ENCODE data around the gene CDC42BPA. TPM values are rescaled to one million over a fixed set of nuclear protein-coding genes. Genes with fewer than 3 reads are reported as not detected.

Gene CDC42BPA
- total and polyA plus RNA-seq, 2 donors (not counting 3 experiments of a cell fraction or from before 2014, with no cell fraction given) = 26.1 to 92.6 TPM

GRCh38 chr1:226960944-226961765 lies 357.1 kb downstream of the CDC42BPA start:
- Histone ChIP-seq H3K27me3 (ENCODE audit: control insufficient read depth in 2 of 2, insufficient read depth in 2 of 2, low read length in 2 of 2) (no peaks in the 10 kb centered on the region), H3K79me2 (ENCODE audit: control insufficient read depth, insufficient read depth, low read length) (no peaks in the 10 kb centered on the region), H3K9ac (replicated peaks; ENCODE audit: extremely low read depth, insufficient read depth, low read length) (no peak overlapping the region), H3K9me3 (replicated peaks; ENCODE audit: control insufficient read depth, insufficient read depth, low read length) (no peaks in the 10 kb centered on the region), H3K36me3 (ENCODE audit: control insufficient read depth in 2 of 2, extremely low read depth in 1 of 2, insufficient read depth in 2 of 2, low read length in 2 of 2) (no peaks in the 10 kb centered on the region), H3K4me2 (ENCODE audit: insufficient read depth, low read length) (no peak overlapping the region), H2AFZ (ENCODE audit: low read depth, low read length) (no peak overlapping the region), H4K20me1 (replicated peaks; ENCODE audit: control insufficient read depth, extremely low read depth, insufficient read depth, low read length) (no peaks in the 10 kb centered on the region), H3K27ac (ENCODE audit: insufficient read depth, low read depth, low read length) (no peak overlapping the region), H3K4me1 (ENCODE audit: control insufficient read depth, extremely low read depth, insufficient read depth, low read length) (no peaks in the 10 kb centered on the region), H3K4me3 (replicated peaks in 1 of 3; ENCODE audit: insufficient read depth in 1 of 3, low read depth in 1 of 3, low read length in 3 of 3) (no peak overlapping the region), H3K9me1 (replicated peaks; ENCODE audit: control insufficient read depth, extremely low read depth, insufficient read depth, low read length) (no peaks in the 10 kb centered on the region)
- TF ChIP-seq POLR2AphosphoS5 (IDR thresholded peaks at IDR 0.05; ENCODE audit: insufficient read depth, low read depth, low read length) (no peak), JUN (IDR thresholded peaks at IDR 0.05; ENCODE audit: borderline replicate concordance, insufficient read depth, insufficient read length, low read depth) (no peak), MYC (IDR thresholded peaks at IDR 0.05; ENCODE audit: low read depth, low read length) (no peak), EZH2 (IDR thresholded peaks at IDR 0.05; ENCODE audit: borderline replicate concordance, low read depth, low read length, severe bottlenecking) (no peak), FOS (IDR thresholded peaks at IDR 0.05; ENCODE audit: borderline replicate concordance, insufficient read depth, low read length) (no peak), GATA2 (IDR thresholded peaks at IDR 0.05; ENCODE audit: insufficient read depth, insufficient read length, low read depth, low read length) (no peak), POLR2A (IDR thresholded peaks at IDR 0.05; ENCODE audit: low read depth, low read length) (no peak)
- ChIA-PET CTCF (no interaction called here), POLR2A (no interaction called here)
- DNase-seq (ENCODE audit: low read depth, low spot score) = no peak
- intact Hi-C loops (cut with micrococcal nuclease) (no loop called here), dilution Hi-C loops (cut with MboI; ENCODE audit: extremely low pct_ligation_motif_present, low sequenced_read_pairs) (no loop called here)
- no TSS peak for BruUV-seq (replicated peaks)
- FAIRE-seq = no peak

GRCh38 chr1:226960256-226960655 lies 358.0 kb downstream of the CDC42BPA start:
- Histone ChIP-seq H3K9me1 (replicated peaks; ENCODE audit: control insufficient read depth, extremely low read depth, insufficient read depth, low read length) (no peaks in the 10 kb centered on the region), H3K36me3 (ENCODE audit: control insufficient read depth in 2 of 2, extremely low read depth in 1 of 2, insufficient read depth in 2 of 2, low read length in 2 of 2) (no peaks in the 10 kb centered on the region), H3K4me1 (ENCODE audit: control insufficient read depth, extremely low read depth, insufficient read depth, low read length) (no peaks in the 10 kb centered on the region), H3K9me3 (replicated peaks; ENCODE audit: control insufficient read depth, insufficient read depth, low read length) (no peaks in the 10 kb centered on the region), H3K4me3 (replicated peaks in 1 of 3; ENCODE audit: insufficient read depth in 1 of 3, low read depth in 1 of 3, low read length in 3 of 3) (no peak overlapping the region), H2AFZ (ENCODE audit: low read depth, low read length) (no peak overlapping the region), H3K4me2 (ENCODE audit: insufficient read depth, low read length) (no peak overlapping the region), H3K79me2 (ENCODE audit: control insufficient read depth, insufficient read depth, low read length) (no peaks in the 10 kb centered on the region), H3K27me3 (ENCODE audit: control insufficient read depth in 2 of 2, insufficient read depth in 2 of 2, low read length in 2 of 2) (no peaks in the 10 kb centered on the region), H4K20me1 (replicated peaks; ENCODE audit: control insufficient read depth, extremely low read depth, insufficient read depth, low read length) (no peaks in the 10 kb centered on the region), H3K9ac (replicated peaks; ENCODE audit: extremely low read depth, insufficient read depth, low read length) (no peak overlapping the region), H3K27ac (ENCODE audit: insufficient read depth, low read depth, low read length) (no peak overlapping the region)
- POLR2A ChIA-PET = no interaction called here
- dilution Hi-C loops (cut with MboI; ENCODE audit: extremely low pct_ligation_motif_present, low sequenced_read_pairs) = no loop called here
- DNase-seq (ENCODE audit: low read depth, low spot score) (no peak), FAIRE-seq (no peak)
- BruUV-seq (replicated peaks) = no TSS peak
- intact Hi-C loops (cut with micrococcal nuclease) = no loop called here
- CTCF ChIA-PET = no interaction called here
- TF ChIP-seq FOS (IDR thresholded peaks at IDR 0.05; ENCODE audit: borderline replicate concordance, insufficient read depth, low read length) (no peak), EZH2 (IDR thresholded peaks at IDR 0.05; ENCODE audit: borderline replicate concordance, low read depth, low read length, severe bottlenecking) (no peak), MAX (IDR thresholded peaks at IDR 0.05; ENCODE audit: insufficient read depth, insufficient read length) (no peak), POLR2A (IDR thresholded peaks at IDR 0.05; ENCODE audit: low read depth, low read length) (no peak), POLR2AphosphoS5 (IDR thresholded peaks at IDR 0.05; ENCODE audit: insufficient read depth, low read depth, low read length) (no peak), CTCF (IDR thresholded peaks at IDR 0.05; ENCODE audit: extremely low read depth in 1 of 2, insufficient read depth in 1 of 2, low read depth in 1 of 2, low read length in 2 of 2) (no peak), MYC (IDR thresholded peaks at IDR 0.05; ENCODE audit: low read depth, low read length) (no peak), JUN (IDR thresholded peaks at IDR 0.05; ENCODE audit: borderline replicate concordance, insufficient read depth, insufficient read length, low read depth) (no peak), GATA2 (IDR thresholded peaks at IDR 0.05; ENCODE audit: insufficient read depth, insufficient read length, low read depth, low read length) (no peak)

Measured in endothelial cell of umbilical vein (primary cell).